GM21367 (cell line): ENCODE data around the gene SPAG16.
"Not testable (repeated sequence)": the region's sequence is repeated elsewhere in the genome, so short reads cannot be mapped to it uniquely, and the experiment has no call there.

Experiments used
- ATAC-seq: cut with Tn5 transposase; IDR thresholded peaks from one replicate; pipeline ENCODE4 v1.9.1; 2021; ENCODE audit not compliant: unreplicated experiment

The SPAG16 gene

GRCh38 chr2:213688825-213689224, 404.6 kb downstream of the SPAG16 start:
- not testable (repeated sequence) for ATAC-seq

- ATAC-seq: no peak
Observed at GRCh38 chr2:213689585-213689984, 405.3 kb downstream of the SPAG16 start.

- ATAC-seq: no peak
Observed at GRCh38 chr2:213691351-213691750, 407.1 kb downstream of the SPAG16 start.

GRCh38 chr2:213696442-213696841, 412.2 kb downstream of the SPAG16 start:
- peak; percentile 67 for ATAC-seq

- not testable (repeated sequence) for ATAC-seq
Observed at GRCh38 chr2:213701365-213701764, 417.1 kb downstream of the SPAG16 start.

- no peak for ATAC-seq
Observed at GRCh38 chr2:213703406-213704098, 419.3 kb downstream of the SPAG16 start.

GRCh38 chr2:213710164-213710563, 425.9 kb downstream of the SPAG16 start:
- no peak for ATAC-seq

GRCh38 chr2:213718411-213718810, 434.1 kb downstream of the SPAG16 start:
- ATAC-seq: not testable (repeated sequence)

- ATAC-seq: no peak
Observed at GRCh38 chr2:213722565-213722964, 438.3 kb downstream of the SPAG16 start.

GRCh38 chr2:213723041-213723560, 438.8 kb downstream of the SPAG16 start:
- ATAC-seq: no peak

GRCh38 chr2:213723707-213724106, 439.4 kb downstream of the SPAG16 start:
- no peak for ATAC-seq

- no peak for ATAC-seq
Observed at GRCh38 chr2:213726101-213726500, 441.8 kb downstream of the SPAG16 start.

GRCh38 chr2:213733893-213734292, 449.6 kb downstream of the SPAG16 start:
- peak; percentile 86 for ATAC-seq

GRCh38 chr2:213740453-213740852, 456.2 kb downstream of the SPAG16 start:
- peak; percentile 93 for ATAC-seq

- ATAC-seq: peak; percentile 89
Observed at GRCh38 chr2:213751446-213751845, 467.2 kb downstream of the SPAG16 start.

GRCh38 chr2:213752575-213752974, 468.3 kb downstream of the SPAG16 start:
- ATAC-seq: no peak

GRCh38 chr2:213757525-213757924, 473.3 kb downstream of the SPAG16 start:
- ATAC-seq: no peak

- no peak for ATAC-seq
Observed at GRCh38 chr2:213763354-213763753, 479.1 kb downstream of the SPAG16 start.

GRCh38 chr2:213763963-213764362, 479.7 kb downstream of the SPAG16 start:
- ATAC-seq: no peak

- ATAC-seq: no peak
Observed at GRCh38 chr2:213764849-213765248, 480.6 kb downstream of the SPAG16 start.

- ATAC-seq: peak; percentile 49
Observed at GRCh38 chr2:213766062-213766461, 481.8 kb downstream of the SPAG16 start.

- peak; percentile 97 for ATAC-seq
Observed at GRCh38 chr2:213766465-213766901, 482.2 kb downstream of the SPAG16 start.

- no peak for ATAC-seq
Observed at GRCh38 chr2:213787869-213788268, 503.6 kb downstream of the SPAG16 start.
